Mesodermal cell (in vitro differentiated cells): Measurements from ENCODE around the gene NFIC.

ENCODE experiments used
- H3K27ac ChIP-seq: 2 replicates; pipeline ENCODE4 v1.7.0; 2013; ENCODE audit warnings: mild to moderate bottlenecking, low read depth, low read length, moderate library complexity; ENCODE audit not compliant: severe bottlenecking
- H3K36me3 ChIP-seq: 2 replicates; pipeline ENCODE4 v1.7.1; 2013; ENCODE audit warnings: mild to moderate bottlenecking, low read length, moderate library complexity; ENCODE audit not compliant: control insufficient read depth, insufficient read depth
- H3K4me1 ChIP-seq: one replicate; pipeline ENCODE4 v1.7.1; 2013; ENCODE audit warnings: mild to moderate bottlenecking, low read length; ENCODE audit not compliant: insufficient read depth, control insufficient read depth, poor library complexity, severe bottlenecking
- H3K4me3 ChIP-seq: 2 replicates; pipeline ENCODE4 v1.7.0; 2013; ENCODE audit warnings: low read length, control low read depth, mild to moderate bottlenecking; ENCODE audit not compliant: insufficient read depth, poor library complexity, severe bottlenecking; ENCODE audit errors: extremely low read depth
- H3K9me3 ChIP-seq: 2 replicates; pipeline ENCODE4 v1.7.1; 2013; ENCODE audit warnings: mild to moderate bottlenecking, low read length, moderate library complexity; ENCODE audit not compliant: control insufficient read depth
- WGBS, 2 experiments: methylation state at CpG; one replicate each; pipeline ENCODE4 v1.1.5; 2013; ENCODE audit warnings: missing lambda C conversion rate in 2 of 2; ENCODE audit not compliant: insufficient coverage in 2 of 2; 5-methylcytosine and 5-hydroxymethylcytosine counted together

NFIC gene

GRCh38 chr19:3456925-3457527, 90.6 kb downstream of the NFIC start:
- WGBS, 2 experiments: 84 to 86% methylated on average over 9 to 12 of the region's 18 CpGs
- peaks cover 22% of the 10 kb centered on the region for H3K4me1 ChIP-seq
- peaks cover 8% of the 10 kb centered on the region for H3K36me3 ChIP-seq
- H3K9me3 ChIP-seq: no peaks in the 10 kb centered on the region
- H3K4me3 ChIP-seq: no peak overlapping the region
- H3K27ac ChIP-seq: no peak overlapping the region

GRCh38 chr19:3457528-3458228, 91.3 kb downstream of the NFIC start:
- Histone ChIP-seq H3K27ac (no peak overlapping the region), H3K4me1 (peaks cover 22% of the 10 kb centered on the region)

GRCh38 chr19:3458229-3459088, 92.1 kb downstream of the NFIC start:
- no peak overlapping the region for H3K27ac ChIP-seq
- no peak overlapping the region for H3K4me3 ChIP-seq
- WGBS, 2 experiments: 25 to 36% methylated on average over 7 to 10 of the region's 19 CpGs
- peaks cover 22% of the 10 kb centered on the region for H3K4me1 ChIP-seq
- no peaks in the 10 kb centered on the region for H3K9me3 ChIP-seq
- no peaks in the 10 kb centered on the region for H3K36me3 ChIP-seq

More at GRCh38 chr19:3457528-3458228, 91.3 kb downstream of the NFIC start:
- peaks cover 4% of the 10 kb centered on the region for H3K36me3 ChIP-seq
- no peak overlapping the region for H3K4me3 ChIP-seq
- WGBS, 2 experiments: 20 to 37% methylated on average over 10 to 16 of the region's 22 CpGs
- H3K9me3 ChIP-seq: no peaks in the 10 kb centered on the region

DNA sequence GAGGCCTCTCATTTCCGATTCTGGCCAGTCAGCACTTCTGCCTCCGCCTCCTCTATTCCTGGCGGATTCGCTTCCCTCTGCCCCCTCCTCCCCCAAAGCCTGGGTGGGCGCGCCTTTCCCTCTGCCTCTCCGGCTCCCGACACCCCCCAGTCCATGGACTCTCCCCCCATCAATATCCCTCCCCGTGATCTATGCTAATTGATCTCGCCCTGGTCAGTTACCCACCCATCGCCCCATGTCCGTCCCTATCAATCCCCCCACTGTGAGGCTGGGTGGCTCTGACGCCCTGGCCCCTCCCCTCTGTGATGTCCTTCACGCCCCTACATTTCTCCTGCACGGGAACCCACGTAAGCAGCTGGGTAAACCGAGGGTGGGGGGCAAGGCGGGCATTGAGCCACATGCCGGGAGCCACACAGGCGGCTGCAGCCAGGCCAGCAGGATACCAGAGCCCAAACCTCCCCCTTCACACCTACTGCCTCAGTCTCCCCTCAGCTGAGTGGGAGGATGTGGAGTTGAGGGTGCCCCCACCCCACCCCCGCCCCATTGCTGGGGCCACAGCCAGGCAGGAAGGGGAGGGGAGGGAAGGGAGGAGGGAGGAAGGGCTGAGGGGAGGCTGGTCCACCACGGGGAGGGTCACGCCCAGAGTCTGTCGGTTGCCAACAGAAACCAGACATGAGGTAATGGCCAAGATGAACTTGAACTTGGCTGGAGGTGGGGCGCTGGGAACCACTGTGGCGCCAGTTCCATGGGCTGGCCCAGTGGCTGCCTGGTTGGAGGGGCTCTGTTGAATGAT, 92.9 kb downstream of the NFIC start:
- 9 to 21% methylated on average over 10 to 16 of the region's 26 CpGs for WGBS, 2 experiments
- Histone ChIP-seq H3K27ac (no peak overlapping the region), H3K4me3 (no peak overlapping the region)

GRCh38 chr19:3459965-3460582, 93.7 kb downstream of the NFIC start:
- Histone ChIP-seq H3K4me1 (peaks cover 30% of the 10 kb centered on the region), H3K4me3 (no peak overlapping the region), H3K27ac (no peak overlapping the region), H3K36me3 (no peaks in the 10 kb centered on the region), H3K9me3 (no peaks in the 10 kb centered on the region)
- WGBS, 2 experiments: 81% methylated on average over 5 to 12 of the region's 15 CpGs

More for the DNA sequence above, 92.9 kb downstream of the NFIC start:
- no peaks in the 10 kb centered on the region for H3K9me3 ChIP-seq
- H3K4me1 ChIP-seq: peaks cover 30% of the 10 kb centered on the region
- H3K36me3 ChIP-seq: no peaks in the 10 kb centered on the region

DNA sequence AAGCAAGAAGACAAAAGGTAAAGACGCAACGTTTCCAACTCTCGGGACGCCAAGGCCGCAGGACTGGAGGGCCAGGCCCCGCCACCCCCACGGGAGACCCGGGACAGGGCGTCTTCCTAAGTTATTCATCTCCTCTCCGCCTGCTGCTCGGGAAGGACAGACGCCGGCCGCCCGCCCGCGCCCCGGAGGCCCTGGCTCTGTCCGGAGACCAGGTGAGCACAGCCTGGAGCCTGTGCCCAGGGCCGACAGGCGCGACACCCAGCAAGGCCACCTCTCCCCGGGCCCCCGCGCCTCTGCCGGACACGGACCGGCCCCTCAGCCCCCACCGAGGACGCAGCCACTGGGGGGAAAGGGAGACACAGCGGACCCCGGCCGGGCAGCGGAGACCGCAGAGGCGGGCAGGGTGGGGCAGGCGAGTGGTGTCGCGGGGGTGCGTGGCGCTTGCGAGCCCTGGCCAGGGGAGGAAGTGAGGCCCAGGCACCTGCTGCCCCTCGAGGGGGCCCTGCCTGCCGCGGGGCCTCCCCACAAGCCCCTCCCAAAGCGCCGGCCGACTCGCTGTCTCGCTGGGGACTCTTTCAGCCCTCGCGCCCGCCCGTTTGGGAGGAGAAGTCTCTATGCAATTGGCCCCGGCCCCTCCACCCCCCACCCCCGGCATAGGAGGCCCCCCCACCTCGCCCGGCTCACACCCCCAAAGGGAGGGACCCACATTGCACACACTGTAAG, 96.8 kb downstream of the NFIC start:
- H3K27ac ChIP-seq: no peak overlapping the region
- H3K4me3 ChIP-seq: no peak overlapping the region
- peaks cover 4% of the 10 kb centered on the region for H3K9me3 ChIP-seq
- H3K4me1 ChIP-seq: peaks cover 27% of the 10 kb centered on the region
- WGBS, 2 experiments: 6 to 10% methylated on average over 30 to 34 of the region's 58 CpGs
- H3K36me3 ChIP-seq: no peaks in the 10 kb centered on the region

DNA sequence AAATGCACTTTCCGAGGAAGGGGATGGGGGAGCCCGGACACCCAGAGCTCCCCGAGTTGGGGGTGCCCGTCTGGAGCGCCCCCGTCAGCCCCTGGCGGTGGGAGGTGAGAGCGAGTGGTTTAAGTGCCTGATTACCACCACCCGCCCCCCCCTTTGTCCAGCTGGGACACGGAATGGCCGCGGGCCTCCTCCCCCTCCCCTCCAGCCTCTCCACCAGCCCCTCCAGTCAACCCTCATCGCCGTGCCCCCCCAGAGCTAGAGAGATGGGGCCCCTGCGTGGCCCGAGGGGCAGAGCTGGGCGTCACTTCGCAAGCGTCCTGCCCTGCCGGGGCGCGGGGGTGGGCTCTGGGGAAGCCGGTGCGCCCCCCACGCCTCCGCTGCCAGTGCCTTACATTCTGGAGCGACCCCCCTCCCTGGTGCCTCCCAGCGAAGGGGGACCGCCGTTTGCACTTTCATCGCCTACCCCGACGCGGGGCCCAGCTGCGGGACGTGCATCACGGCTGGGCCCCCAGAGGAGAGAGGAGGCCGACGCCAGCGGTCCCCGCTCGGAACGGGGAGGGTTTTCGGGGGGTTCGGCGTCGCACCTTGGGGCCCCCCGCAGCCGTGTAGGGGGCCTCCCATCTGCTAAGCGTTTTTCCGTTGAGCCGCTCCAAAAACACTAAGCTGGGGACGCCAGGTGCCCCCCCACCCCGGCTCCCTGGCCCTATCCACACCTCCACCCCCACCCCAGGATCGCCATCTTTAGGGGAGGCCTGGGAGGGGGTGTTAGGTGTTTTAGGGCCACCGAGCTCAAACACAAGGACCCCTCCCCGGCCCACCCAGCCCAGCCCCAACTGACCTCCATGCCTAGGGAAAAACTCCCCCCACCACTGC, 97.6 kb downstream of the NFIC start:
- H3K9me3 ChIP-seq: peaks cover 7% of the 10 kb centered on the region
- H3K4me1 ChIP-seq: peaks cover 19% of the 10 kb centered on the region
- no peak overlapping the region for H3K4me3 ChIP-seq
- no peaks in the 10 kb centered on the region for H3K36me3 ChIP-seq
- H3K27ac ChIP-seq: no peak overlapping the region
- WGBS, 2 experiments: 4 to 8% methylated on average over 27 to 28 of the region's 57 CpGs

DNA sequence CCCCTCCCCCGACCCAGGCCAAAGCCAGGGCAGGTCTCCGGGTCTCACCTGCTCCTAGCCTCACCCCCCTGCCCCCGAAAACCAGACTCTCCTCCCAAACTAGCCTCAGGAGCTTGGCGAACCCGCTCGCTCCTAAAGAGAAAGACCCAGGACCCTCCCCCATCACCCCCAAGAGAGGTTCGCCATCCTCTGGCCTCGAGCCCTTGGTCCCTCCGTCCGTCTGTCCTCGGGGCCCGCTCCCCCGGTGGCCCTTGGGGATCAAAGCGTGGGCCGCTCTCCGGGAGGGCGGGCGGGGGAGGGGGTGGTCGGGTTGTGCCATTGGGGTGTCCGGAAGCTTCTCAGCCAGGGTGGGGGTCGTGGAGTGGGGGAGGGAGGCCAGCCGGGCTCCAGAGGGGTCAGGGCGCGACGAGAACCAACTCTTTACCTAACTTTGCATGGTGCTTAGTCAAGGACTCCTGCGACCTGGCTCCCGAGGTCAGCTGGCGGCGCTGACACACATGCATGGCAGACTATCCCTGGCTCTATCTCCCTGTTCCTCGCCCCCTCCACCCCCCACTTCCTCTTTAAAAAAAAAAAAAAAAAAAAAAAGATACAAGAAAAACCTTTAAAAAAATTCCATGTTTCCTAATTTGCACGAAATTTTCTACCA, 98.3 kb downstream of the NFIC start:
- WGBS, 2 experiments: 0 to 2% methylated on average over 4 to 8 of the region's 31 CpGs
- Histone ChIP-seq H3K4me1 (peaks cover 12% of the 10 kb centered on the region), H3K9me3 (peaks cover 7% of the 10 kb centered on the region), H3K4me3 (no peak overlapping the region), H3K36me3 (no peaks in the 10 kb centered on the region), H3K27ac (no peak overlapping the region)

GRCh38 chr19:3465552-3465951, 99.2 kb downstream of the NFIC start:
- WGBS, 2 experiments: 43 to 46% methylated on average over 7 of the region's 7 CpGs
- Histone ChIP-seq H3K4me1 (peaks cover 12% of the 10 kb centered on the region), H3K4me3 (no peak overlapping the region), H3K36me3 (no peaks in the 10 kb centered on the region), H3K9me3 (peaks cover 7% of the 10 kb centered on the region), H3K27ac (no peak overlapping the region)
